SH-SY5Y (cell line): ENCODE measurements around the gene MED27.

Experiments
- GATA2 ChIP-seq: IDR thresholded peaks from 2 replicates; pipeline ENCODE4 v1.6.1; 2011; ENCODE audit warnings: mild to moderate bottlenecking, low read depth, low read length
- GATA3 ChIP-seq: IDR thresholded peaks from 2 replicates; pipeline ENCODE4 v1.6.1; 2011; ENCODE audit warnings: low read depth, mild to moderate bottlenecking, low read length, moderate library complexity

MED27 gene

GRCh38 chr9:131879911-131880290 is 199.8 kb downstream of the MED27 start:
- TF ChIP-seq GATA2 (no peak), GATA3 (no peak)

DNA sequence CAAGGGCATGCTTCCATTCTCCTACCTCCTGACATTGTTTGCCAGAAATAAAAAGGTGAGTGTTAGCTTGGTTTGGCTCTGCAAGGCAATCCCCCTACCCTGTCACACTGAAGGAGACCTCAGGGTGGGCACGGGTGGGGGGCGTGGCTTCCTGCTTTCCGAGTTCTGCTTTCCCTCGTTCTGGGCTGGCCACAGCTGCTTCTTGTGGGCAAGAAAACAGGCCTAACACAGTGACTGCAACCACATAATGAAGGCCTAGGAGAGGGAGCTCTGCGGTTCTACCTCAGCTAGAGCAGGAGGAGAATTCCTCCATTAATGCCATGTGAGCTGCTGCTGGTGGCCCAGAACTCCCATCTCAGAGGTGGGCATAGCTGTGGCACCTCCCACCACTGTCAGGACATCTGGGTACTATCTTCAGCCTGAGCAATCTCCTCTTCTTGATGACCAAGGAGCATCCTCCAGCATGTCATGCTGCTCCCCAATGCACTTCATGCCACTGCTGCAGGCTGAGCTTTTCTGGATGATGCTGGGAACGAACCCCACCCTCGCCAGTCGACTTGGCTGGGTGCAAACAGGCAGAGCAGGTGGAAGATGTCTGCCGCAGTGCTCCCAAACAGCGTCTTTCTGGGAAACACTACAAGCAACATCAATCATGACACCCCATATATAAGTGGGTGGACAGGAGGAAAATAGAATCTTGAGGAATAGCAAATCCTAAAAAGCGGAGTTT is 200.3 kb downstream of the MED27 start:
- TF ChIP-seq GATA2 = no peak

DNA sequence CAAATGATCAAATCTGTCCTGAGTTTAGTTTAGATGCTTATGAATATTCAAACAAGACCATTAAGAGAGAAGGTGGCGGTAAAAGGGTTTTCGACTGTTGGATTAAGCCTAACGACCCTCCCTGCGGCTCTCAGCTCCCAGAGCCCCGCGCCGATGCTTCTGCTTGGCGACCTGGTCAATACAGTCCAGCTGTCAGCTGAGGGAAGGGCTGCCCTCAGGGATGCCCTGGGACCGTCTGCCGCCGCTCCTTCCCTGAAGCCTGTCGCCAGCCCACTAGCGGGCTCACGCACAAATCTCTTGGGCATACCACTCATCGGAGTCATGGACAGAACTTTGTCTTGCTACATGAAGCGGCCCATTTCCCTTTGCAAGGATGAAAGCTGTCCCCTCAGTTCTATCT is 203.2 kb downstream of the MED27 start:
- TF ChIP-seq GATA3 = no peak
- no peak for TF ChIP-seq GATA2

DNA sequence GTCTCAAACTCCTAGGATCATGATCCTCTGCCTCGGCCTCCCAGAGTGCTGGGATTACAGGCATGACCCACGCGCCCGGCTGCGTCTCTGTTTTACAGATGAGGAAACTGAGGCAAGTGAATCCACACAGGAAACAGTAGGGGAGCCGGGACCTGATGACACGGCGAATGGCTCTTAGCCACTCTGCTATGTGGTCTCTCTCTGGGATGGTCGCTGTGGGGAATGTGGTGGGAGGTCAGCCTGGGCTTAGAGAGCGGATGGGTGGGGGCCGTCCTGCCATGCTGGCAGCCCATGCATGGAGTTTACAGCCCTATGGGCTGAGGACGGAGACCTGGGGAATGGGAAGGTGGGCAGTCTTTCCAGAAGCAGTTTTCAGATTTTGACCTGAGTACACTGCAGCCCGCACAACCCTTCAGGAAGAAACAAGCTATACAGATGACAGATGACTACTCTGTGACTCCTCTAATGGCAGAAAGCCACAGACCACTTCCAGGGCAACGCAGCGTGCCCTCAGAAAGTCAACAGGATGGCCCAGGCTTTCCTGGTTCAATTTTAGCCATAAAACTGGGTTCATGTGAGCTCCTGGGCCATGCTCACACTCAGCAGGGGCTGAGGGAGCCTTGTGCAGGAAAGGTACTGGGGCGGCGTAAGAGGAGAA is 203.7 kb downstream of the MED27 start:
- TF ChIP-seq GATA3 (no peak), GATA2 (no peak)

DNA sequence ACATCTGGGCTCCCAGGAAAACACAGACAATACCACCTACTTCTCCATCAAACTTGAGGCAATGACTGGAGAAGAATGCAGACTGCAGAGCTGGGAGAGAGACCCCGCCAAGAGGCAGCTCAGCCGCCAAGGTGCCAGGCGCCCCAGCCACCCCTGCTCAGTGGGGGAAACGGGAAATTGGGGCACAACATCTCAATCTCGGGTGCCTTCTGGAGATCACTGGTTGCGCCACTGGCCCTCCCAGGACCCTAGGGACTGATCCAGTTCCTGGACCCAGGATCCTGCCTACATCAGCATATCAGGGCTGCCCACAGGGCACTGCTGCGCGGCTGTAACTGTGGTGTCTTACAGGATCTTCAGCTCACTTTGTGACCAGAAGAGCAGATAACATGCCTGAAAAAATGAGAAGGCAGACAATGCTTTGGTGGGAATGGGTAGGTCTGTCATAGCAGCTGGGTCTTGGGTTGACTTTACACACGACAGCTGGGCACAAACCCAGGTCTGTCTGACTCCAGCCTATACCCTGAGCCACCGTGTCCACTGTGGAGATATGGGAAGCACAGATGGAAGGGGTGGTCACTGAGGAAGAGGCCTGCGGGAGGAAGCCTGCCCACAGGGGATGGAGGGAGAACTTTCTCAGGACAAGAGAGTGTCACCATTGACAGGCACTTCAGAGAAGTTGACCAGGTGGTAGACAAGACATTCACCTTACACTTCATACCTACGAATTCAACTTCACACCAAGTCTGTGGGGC is 204.6 kb downstream of the MED27 start:
- TF ChIP-seq GATA3 = no peak
- TF ChIP-seq GATA2 = no peak

GRCh38 chr9:131874447-131874846 is 205.2 kb downstream of the MED27 start:
- TF ChIP-seq GATA2 (no peak), GATA3 (no peak)

DNA sequence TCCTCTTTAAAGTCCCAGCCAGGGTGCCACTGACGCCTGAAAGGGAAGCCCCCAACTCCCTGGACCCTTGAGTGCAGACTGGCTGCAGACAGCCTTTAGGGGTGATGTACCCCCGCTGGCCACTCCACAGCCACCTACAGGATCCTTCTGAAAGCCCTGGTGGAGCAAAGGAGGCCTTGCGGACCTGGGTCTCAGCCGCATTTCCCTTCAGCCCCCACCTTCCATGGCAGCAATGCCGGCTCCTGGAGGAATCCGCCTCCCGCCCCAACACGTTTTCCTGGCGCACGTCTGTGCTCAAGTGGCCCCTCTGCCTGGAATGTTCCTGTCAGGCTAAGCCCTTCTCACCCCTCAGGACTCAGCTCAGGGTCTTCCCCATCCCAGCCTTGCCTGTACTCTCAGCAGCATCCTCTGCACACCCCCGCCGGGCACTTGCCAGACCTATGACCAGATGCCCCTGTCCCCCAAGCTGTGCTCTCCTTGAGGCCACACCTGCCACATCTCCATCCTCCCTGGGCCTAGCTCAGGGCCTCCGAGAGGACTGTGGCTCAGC is 205.7 kb downstream of the MED27 start:
- TF ChIP-seq GATA3 (no peak), GATA2 (no peak)

GRCh38 chr9:131873335-131873734 is 206.3 kb downstream of the MED27 start:
- TF ChIP-seq GATA2 (no peak), GATA3 (no peak)

- no peak for TF ChIP-seq GATA2
- TF ChIP-seq GATA3 = no peak
Measured at GRCh38 chr9:131872702-131873101, 207.0 kb downstream of the MED27 start.

DNA sequence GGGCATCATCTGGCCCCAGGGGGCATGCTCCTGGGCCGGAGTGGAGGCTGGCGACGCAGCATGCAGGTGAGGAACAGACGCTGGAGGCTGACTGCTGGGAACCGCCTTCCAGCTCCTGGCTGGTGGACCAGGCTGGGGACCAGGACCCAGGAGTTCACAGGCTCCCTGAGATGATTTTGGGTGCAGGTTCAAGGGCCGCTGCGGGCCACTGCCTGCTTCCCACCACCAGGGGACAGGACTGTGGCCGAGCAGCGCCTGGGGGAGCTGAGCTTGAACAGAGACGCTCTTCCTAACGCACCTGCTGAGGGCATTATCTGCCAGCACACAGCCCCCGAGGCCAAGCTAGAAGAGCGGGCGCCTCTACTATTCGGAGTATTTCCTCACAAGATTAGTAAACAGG is 207.7 kb downstream of the MED27 start:
- TF ChIP-seq GATA3 (no peak), GATA2 (no peak)

DNA sequence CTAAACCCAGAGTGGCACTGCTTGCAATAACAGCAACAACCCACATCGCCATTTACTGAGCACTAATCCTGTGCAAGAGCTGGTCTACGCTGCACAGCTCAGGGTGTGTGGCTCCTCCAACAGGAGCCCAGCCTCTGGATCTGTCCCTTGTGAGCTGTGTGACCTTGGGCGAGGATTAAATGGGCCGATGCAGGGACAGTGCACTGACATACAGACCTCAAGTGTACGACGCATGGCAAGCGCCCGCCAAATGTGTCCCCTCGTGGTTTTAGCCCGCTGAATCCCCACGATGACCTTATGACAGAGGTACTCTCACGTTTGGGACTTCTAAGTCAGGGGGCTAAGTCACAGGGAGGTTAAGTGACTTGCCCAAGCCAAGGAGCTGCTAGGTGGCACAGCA is 209.5 kb downstream of the MED27 start:
- no peak for TF ChIP-seq GATA3
- no peak for TF ChIP-seq GATA2

DNA sequence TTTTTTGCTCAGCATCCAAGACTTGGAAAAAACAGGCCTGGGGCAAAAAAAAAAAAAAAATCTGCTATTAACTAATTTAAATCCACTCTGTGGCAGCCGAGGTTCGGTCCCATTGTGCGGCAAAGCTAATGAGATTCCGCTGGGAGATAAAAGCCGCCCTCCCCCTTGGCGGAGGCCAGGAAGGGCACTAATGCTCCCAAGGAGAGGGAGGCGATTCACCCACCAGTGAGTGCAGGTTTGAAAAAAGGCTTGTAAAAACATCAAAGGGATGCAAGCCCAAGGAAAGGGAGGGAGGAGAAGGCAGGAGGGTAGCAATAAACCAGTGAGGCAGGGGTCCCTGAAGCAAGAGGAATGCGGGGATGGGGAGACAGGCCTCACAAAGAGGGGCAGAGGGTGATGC is 210.3 kb downstream of the MED27 start:
- TF ChIP-seq GATA2 (peak; percentile 98), GATA3 (no peak; the same call in 1 of the 2 replicates)

DNA sequence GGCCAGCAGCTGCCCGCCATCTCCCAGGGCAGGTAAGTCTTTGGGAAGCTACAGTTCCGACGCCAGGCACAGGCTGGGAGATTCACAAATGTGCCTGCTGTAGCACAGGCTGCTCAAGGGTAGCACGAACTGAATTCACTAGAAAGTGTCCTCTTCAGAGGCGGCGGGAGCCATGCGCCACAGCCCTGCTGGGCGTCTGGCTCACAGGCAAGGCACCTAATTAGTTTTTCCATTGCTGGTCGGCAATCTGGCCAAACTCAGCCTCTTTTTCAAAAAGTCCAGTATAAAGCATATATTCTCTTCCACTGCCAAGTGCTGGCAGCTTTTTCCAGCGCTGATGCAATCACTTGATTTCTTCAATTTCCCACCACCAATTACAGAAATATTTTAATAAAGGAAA is 210.9 kb downstream of the MED27 start:
- TF ChIP-seq GATA2 (no peak), GATA3 (no peak)

GRCh38 chr9:131867611-131868192 is 212.0 kb downstream of the MED27 start:
- TF ChIP-seq GATA3 = no peak
